Heart left ventricle (tissue), 13 donors: Measurements from ENCODE around the gene YIPF7.

ENCODE experiments used
- POLR2A ChIP-seq, 2 donors: fragments of 450-650 bp; IDR thresholded peaks; one replicate each; pipeline ENCODE4 v1.6.1; 2017; ENCODE audit warnings: antibody characterized with exemption in 2 of 2, mild to moderate bottlenecking in 2 of 2, moderate library complexity in 2 of 2
- TF ChIP-seq, protein P1 (sequence below), 12 donors: fragments of 200-600 bp; sonication (generic) in 4 of 12; IDR thresholded peaks; one replicate each; pipeline versions ENCODE4 v1.5.0 to v1.8.0; 2018 to 2022; ENCODE audit warnings: antibody characterized with exemption in 12 of 12, mild to moderate bottlenecking in 5 of 12
- donor health status: ischemic (EF 13 %, LVEDD 7.1; RV severe dilation, severe dysfunction).
- donor health status: DM: no; HTN: yes; CAD: no.
- donor health status: DM: no; HTN: no; CAD: no.
- donor health status: ischemic (EF 25% LVEDD 6.9; RV normal size, moderate dysfunction).
- donor health status: ischemic (EF 25% LVEDD 5.7; RV mildly dilated, moderate dysfunction).
- donor health status: ischemic (EF 35%, LVEDD 5.7; RV mildly dilated, moderate dysfunction).
- donor health status: nonischemic (EF 11% LVEDD 7.7; RV severe dilation, severe dysfunction).
- donor health status: DM: yes; HTN: yes; CAD: no.
- donor health status: PGD.
- donor health status: ischemic (EF 29% LVEDD 5.4; RV normal size, mild dysfunction).
- donor health status: nonischemic (EF 23%, LVEDD 6.1; RV moderate dilation, normal function).

DNA sequence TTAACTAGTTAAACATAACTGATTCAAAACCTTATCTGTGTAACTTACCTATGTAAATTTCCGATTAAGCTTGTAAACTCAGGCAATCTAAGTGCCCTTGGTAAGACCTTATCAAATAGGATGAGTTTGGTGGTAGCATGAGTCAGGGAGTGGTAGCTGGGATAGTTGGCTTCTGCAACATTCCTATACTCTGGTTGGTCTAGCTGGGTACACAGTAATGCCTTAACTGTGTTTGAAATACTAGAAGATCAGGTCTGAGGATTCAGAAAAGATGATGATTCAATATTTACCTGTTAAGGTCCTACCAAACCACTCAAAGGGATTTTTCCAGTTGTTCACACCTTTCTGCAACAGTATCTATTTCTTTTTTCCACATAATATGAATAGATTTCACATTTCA, 5.3 kb downstream of the YIPF7 start:
- TF ChIP-seq, protein P1, sequence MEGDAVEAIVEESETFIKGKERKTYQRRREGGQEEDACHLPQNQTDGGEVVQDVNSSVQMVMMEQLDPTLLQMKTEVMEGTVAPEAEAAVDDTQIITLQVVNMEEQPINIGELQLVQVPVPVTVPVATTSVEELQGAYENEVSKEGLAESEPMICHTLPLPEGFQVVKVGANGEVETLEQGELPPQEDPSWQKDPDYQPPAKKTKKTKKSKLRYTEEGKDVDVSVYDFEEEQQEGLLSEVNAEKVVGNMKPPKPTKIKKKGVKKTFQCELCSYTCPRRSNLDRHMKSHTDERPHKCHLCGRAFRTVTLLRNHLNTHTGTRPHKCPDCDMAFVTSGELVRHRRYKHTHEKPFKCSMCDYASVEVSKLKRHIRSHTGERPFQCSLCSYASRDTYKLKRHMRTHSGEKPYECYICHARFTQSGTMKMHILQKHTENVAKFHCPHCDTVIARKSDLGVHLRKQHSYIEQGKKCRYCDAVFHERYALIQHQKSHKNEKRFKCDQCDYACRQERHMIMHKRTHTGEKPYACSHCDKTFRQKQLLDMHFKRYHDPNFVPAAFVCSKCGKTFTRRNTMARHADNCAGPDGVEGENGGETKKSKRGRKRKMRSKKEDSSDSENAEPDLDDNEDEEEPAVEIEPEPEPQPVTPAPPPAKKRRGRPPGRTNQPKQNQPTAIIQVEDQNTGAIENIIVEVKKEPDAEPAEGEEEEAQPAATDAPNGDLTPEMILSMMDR (IDR thresholded peaks at IDR 0.05), result no peak
- no peak for TF ChIP-seq POLR2A (IDR thresholded peaks at IDR 0.05)
